ENCODE measurements around the gene GPC6. TPM values are rescaled to one million over a fixed set of nuclear protein-coding genes. Genes with fewer than 3 reads are reported as not detected.

The GPC6 gene
- total RNA-seq, 1 donor from 2014 or later: 18.7 TPM

- DNase-seq (ENCODE audit: low read depth): no peak
- H3K4me3 ChIP-seq (ENCODE audit: low read depth, low read length): no peak overlapping the region
- TF ChIP-seq, protein P1, sequence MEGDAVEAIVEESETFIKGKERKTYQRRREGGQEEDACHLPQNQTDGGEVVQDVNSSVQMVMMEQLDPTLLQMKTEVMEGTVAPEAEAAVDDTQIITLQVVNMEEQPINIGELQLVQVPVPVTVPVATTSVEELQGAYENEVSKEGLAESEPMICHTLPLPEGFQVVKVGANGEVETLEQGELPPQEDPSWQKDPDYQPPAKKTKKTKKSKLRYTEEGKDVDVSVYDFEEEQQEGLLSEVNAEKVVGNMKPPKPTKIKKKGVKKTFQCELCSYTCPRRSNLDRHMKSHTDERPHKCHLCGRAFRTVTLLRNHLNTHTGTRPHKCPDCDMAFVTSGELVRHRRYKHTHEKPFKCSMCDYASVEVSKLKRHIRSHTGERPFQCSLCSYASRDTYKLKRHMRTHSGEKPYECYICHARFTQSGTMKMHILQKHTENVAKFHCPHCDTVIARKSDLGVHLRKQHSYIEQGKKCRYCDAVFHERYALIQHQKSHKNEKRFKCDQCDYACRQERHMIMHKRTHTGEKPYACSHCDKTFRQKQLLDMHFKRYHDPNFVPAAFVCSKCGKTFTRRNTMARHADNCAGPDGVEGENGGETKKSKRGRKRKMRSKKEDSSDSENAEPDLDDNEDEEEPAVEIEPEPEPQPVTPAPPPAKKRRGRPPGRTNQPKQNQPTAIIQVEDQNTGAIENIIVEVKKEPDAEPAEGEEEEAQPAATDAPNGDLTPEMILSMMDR (conservative IDR thresholded peaks at IDR 0.05; ENCODE audit: low read depth, low read length): no peak
Measured at GRCh38 chr13:94033830-94034642, 807.4 kb downstream of the GPC6 start.

GRCh38 chr13:94050039-94050438 is 823.4 kb downstream of the GPC6 start:
- no peak overlapping the region for H3K4me3 ChIP-seq (ENCODE audit: low read depth, low read length)
- TF ChIP-seq, protein P1 (conservative IDR thresholded peaks at IDR 0.05; ENCODE audit: low read depth, low read length): no peak
- no peak for DNase-seq (ENCODE audit: low read depth)

GRCh38 chr13:94050686-94051085 is 824.1 kb downstream of the GPC6 start:
- no peak overlapping the region for H3K4me3 ChIP-seq (ENCODE audit: low read depth, low read length)
- TF ChIP-seq, protein P1 (conservative IDR thresholded peaks at IDR 0.05; ENCODE audit: low read depth, low read length): no peak
- DNase-seq (ENCODE audit: low read depth): no peak

DNA sequence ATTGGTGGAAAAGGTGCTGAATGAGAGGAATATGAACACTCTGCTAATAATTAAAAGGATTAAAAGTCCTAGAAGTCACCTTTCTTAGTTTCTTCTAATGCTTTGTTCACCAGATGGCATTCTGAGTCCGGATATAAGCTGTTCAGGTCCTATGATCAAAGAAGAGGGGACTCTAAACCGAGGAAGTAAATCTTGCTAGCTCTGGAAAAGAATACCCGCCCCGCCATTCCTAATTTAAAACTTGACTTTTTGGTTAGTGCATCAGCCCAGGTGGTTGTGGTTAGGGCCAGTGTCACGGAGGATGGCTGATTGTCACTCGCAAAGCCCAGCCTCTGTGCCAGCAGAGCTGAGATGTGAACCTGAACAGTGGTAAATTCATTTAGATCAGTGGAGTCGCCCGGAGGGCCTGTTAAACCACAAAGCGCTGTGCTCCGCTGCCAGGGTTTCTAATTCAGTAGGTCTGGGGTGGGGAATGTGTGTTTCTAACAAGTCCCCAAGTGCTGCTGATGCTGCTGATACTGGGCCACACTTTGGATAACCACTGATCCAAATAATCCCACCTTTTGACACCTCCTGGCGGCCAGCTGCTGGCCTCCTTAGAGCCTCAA is 827.5 kb downstream of the GPC6 start:
- DNase-seq (ENCODE audit: low read depth): no peak
- H3K4me3 ChIP-seq (ENCODE audit: low read depth, low read length): no peak overlapping the region
- TF ChIP-seq, protein P1 (conservative IDR thresholded peaks at IDR 0.05; ENCODE audit: low read depth, low read length): no peak

GRCh38 chr13:94056362-94056990 is 829.9 kb downstream of the GPC6 start:
- H3K4me3 ChIP-seq (ENCODE audit: low read depth, low read length): no peak overlapping the region
- DNase-seq (ENCODE audit: low read depth): no peak
- TF ChIP-seq, protein P1 (conservative IDR thresholded peaks at IDR 0.05; ENCODE audit: low read depth, low read length): no peak

DNA sequence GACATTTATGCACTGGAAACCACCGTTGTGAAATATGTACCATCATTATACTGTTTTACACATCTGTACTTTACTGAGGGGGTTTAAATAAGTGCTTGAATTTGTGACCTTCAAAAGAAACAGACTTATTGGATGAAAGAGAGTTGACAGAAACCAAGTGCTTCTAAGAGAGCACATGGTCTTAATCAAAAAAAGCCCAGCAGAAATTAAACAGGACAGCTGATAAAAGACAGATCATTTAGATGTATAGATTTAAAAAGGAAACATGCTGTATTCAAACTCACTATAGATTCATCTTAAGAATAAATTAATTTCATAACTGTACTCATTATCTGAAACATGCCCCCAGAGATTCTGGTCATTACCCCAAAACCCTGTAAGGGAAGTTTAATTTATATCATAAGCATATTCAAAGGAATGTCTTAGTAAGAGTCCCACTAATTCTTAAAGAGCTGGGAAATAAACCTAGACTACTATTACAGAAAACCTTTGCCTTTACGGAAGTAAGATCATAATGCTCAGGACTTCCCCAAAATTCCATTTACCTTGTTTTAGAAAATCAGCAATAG is 831.1 kb downstream of the GPC6 start:
- TF ChIP-seq, protein P1 (conservative IDR thresholded peaks at IDR 0.05; ENCODE audit: low read depth, low read length): no peak
- DNase-seq (ENCODE audit: low read depth): no peak
- no peak overlapping the region for H3K4me3 ChIP-seq (ENCODE audit: low read depth, low read length)

All from epithelial cell of proximal tubule (primary cell).